HFFc6 (cell line): ENCODE measurements around the gene TFRC. TPM values are rescaled to one million over a fixed set of nuclear protein-coding genes. Genes with fewer than 3 reads are reported as not detected.

Experiments
- DNase-seq: peaks from one replicate; pipeline ENCODE4 v3.0.0-alpha.2; 2018
- H3K27ac Mint-ChIP-seq: 2 replicates; pipeline ENCODE4 v1.8.0; 2020; ENCODE audit warnings: mild to moderate bottlenecking, mixed read lengths
- H3K27me3 Mint-ChIP-seq: 2 replicates; pipeline ENCODE4 v1.8.0; 2021; ENCODE audit warnings: mild to moderate bottlenecking, moderate library complexity, mixed read lengths; ENCODE audit not compliant: insufficient read depth
- H3K36me3 Mint-ChIP-seq: 2 replicates; pipeline ENCODE4 v1.8.0; 2021; ENCODE audit warnings: low read depth, mixed read lengths
- H3K4me1 Mint-ChIP-seq: 2 replicates; pipeline ENCODE4 v1.8.0; 2020; ENCODE audit warnings: low read depth, mixed read lengths
- H3K4me3 Mint-ChIP-seq: 2 replicates; pipeline ENCODE4 v1.8.0; 2020; ENCODE audit warnings: mild to moderate bottlenecking, moderate library complexity, mixed read lengths
- H3K9me3 Mint-ChIP-seq: 2 replicates; pipeline ENCODE4 v1.8.0; 2020; ENCODE audit warnings: mild to moderate bottlenecking, mixed read lengths
- long read RNA-seq: library from polyadenylated mRNA; unstranded; transcript quantifications from one replicate; pipeline ENCODE4 v2.0.0, GENCODE V29; 2019
- total RNA-seq, 6 experiments: library from RNA; stranded (reverse); fragmentation: NEBNext Ultra II Directional; extraction: Animal tissue kit (Norgen Biotek cat#: 25700); gene quantifications; 2 replicates in 1 of 6; 3 replicates in 5 of 6; pipeline ENCODE4 v1.2.3, GENCODE V29; 2021
- TF ChIP-seq, protein P1 (sequence below): fragments of 200-600 bp; sonication (generic); IDR thresholded peaks from 2 replicates; pipeline ENCODE4 v1.5.0; 2021; ENCODE audit warnings: antibody characterized with exemption, mild to moderate bottlenecking

The TFRC gene
- 100 to 1,000 TPM; 119 to 144 (median 132) TPM for total RNA-seq
- long read RNA-seq, full-length matches to known transcripts: 24 of 41 reads
- long read RNA-seq, partial matches to known transcripts: 15 of 41 reads
- long read RNA-seq, other reads (novel, unspliced or antisense): 2 of 41 reads

DNA sequence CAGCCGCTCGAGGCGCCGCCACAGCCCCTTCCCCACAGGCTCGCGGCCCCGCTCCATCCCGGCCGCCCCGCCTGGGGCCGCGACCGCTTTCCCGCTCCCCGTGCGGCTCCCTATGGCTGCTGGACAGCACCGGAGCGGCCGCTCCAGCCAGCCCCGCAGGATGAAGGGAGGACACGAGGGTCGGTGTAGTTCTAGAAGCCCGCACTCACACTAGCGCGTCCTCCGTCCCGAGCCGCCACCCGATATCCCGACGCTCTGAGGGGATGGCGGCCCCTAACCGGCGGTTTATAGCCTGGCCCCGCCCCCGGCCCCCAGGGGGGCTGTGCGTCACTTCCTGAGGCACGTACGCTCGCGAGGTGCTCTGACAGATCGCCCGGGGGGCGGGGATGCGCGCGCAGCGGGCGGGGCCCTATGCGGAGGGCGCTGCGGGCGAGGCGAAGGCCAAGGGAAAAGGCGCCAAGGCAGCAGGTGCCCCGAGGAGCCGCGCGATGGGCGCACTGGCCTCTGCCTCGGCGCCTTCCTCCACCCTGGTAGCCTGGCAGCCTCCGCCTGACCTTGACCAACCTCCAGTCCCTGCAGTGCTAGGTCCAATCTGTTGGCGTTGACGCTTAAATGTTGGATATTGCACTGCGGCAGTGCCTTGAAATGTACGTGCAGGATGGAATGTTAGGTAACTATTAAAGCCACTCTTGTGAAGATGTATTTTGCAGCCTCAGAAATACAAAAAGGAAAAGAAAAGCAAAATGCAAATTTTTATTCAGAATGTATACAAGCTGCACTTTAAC lies at the start of gene TFRC:
Gene TFRC, minus strand, starts transcription at position 257 of the 785 bp plus-strand sequence. CDS start 4,991 bp downstream, outside the sequence.
- peak; percentile 69 for DNase-seq
- Mint-ChIP-seq H3K27ac (peak within 1 kb of the TSS; percentile 72), H3K27me3 (peaks cover 6% of the 10 kb centered on the region), H3K4me1 (peaks cover 17% of the 10 kb centered on the region), H3K4me3 (peak within 1 kb of the TSS; percentile 96), H3K9me3 (no peaks in the 10 kb centered on the region), H3K36me3 (no peaks in the 10 kb centered on the region)
- TF ChIP-seq, protein P1, sequence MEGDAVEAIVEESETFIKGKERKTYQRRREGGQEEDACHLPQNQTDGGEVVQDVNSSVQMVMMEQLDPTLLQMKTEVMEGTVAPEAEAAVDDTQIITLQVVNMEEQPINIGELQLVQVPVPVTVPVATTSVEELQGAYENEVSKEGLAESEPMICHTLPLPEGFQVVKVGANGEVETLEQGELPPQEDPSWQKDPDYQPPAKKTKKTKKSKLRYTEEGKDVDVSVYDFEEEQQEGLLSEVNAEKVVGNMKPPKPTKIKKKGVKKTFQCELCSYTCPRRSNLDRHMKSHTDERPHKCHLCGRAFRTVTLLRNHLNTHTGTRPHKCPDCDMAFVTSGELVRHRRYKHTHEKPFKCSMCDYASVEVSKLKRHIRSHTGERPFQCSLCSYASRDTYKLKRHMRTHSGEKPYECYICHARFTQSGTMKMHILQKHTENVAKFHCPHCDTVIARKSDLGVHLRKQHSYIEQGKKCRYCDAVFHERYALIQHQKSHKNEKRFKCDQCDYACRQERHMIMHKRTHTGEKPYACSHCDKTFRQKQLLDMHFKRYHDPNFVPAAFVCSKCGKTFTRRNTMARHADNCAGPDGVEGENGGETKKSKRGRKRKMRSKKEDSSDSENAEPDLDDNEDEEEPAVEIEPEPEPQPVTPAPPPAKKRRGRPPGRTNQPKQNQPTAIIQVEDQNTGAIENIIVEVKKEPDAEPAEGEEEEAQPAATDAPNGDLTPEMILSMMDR: no peak

DNA sequence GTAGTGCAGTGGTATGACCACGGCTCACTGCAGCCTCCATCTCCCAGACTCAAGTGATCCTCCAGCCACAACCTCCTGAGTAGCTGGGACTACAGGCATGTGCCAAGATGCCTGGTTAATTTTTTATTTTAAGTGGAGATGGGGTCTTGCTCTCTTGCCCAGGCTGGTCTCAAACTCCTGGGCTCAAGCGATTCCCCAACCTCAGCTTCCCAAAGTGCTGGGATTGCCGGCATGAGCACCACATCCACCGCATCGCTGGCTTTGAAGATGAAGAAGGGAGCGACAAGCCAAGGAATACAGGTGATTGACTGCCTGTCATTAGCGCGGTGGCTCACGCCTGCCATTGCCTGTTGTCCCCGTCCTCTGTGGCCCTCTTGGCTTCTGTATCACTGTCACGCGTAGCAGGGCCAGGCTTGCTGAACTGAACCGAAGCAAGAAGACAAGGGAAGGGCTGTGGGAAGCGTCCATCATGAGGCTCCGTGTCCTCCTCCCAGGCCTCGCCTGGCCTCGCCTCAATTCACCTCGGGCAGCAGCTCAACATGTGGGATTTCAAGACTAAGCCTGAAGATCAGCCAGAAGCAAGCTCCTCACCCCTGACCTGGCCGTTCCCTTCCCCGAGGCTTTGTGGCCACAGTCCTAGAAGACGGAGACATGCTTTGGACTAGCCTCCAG lies 46.4 kb upstream of the TFRC start:
- TF ChIP-seq, protein P1: no peak
- Mint-ChIP-seq H3K4me3 (no peak overlapping the region), H3K4me1 (no peaks in the 10 kb centered on the region), H3K27ac (no peak overlapping the region), H3K9me3 (no peaks in the 10 kb centered on the region), H3K36me3 (no peaks in the 10 kb centered on the region), H3K27me3 (peaks cover 28% of the 10 kb centered on the region)
- DNase-seq: no peak

DNA sequence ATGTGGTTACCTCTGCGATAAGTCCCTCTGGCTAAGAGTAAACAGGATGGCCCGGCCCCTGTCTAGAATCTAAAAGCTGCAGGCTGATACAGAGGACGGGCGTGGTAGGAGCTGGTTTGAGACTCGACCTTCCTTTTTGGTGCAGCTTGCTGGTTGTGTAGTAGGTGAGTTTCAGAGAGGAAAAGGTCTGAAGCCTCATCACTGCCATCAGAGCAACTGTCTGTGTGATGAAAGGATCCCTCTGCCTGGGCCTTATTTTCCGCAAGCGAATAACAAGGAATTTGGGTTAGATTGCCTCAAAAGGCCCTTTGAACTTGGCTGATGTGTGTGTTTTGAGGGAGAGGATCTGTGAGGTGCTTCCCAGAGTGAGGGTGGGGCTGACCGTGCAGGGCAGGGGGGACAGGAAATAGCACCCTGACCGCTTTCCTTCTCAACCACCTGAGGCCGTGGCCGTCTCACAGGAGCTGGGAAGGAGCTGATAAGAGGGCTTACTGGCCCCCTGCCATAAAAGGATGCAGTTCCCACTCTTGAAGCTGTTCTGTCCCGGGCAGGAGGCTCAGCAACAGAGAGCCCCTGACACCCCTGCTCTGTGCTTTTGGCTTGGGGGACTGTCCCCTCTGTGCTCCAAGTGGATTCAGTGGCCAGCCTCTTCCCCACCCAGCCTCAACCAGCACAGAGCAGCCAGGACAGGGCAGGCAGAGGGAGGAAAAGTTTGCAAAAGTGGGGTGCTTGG lies 45.6 kb upstream of the TFRC start:
- H3K27ac Mint-ChIP-seq: no peak overlapping the region

DNA sequence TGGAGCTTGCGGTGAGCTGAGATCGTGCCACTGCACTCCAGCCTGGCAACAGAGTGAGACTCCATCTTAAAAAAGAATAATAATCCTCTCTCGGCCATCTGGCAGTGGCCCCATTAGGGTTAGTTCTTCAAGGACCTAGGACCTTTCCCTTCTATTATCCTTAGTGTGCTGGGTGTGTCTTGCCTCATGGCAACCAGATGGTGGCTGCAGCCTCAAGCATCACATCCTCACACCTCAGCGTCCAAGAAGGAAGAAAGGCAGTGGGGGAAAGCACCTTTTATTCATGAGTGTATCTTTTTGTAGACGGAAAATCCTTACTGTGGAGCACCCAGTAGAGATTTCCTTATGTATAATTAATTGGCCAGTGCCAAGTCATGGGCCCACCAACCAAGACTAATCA lies 42.7 kb upstream of the TFRC start:
- Mint-ChIP-seq H3K36me3 (no peaks in the 10 kb centered on the region), H3K4me1 (no peaks in the 10 kb centered on the region), H3K9me3 (no peaks in the 10 kb centered on the region), H3K27ac (no peak overlapping the region), H3K27me3 (peaks cover 23% of the 10 kb centered on the region), H3K4me3 (no peak overlapping the region)
- TF ChIP-seq, protein P1: no peak
- no peak for DNase-seq

More for the DNA sequence above, 45.6 kb upstream of the TFRC start:
- H3K36me3 Mint-ChIP-seq: no peaks in the 10 kb centered on the region
- TF ChIP-seq, protein P1: no peak
- H3K27me3 Mint-ChIP-seq: peaks cover 30% of the 10 kb centered on the region
- H3K4me3 Mint-ChIP-seq: no peak overlapping the region
- no peak for DNase-seq
- no peaks in the 10 kb centered on the region for H3K4me1 Mint-ChIP-seq
- H3K9me3 Mint-ChIP-seq: no peaks in the 10 kb centered on the region

DNA sequence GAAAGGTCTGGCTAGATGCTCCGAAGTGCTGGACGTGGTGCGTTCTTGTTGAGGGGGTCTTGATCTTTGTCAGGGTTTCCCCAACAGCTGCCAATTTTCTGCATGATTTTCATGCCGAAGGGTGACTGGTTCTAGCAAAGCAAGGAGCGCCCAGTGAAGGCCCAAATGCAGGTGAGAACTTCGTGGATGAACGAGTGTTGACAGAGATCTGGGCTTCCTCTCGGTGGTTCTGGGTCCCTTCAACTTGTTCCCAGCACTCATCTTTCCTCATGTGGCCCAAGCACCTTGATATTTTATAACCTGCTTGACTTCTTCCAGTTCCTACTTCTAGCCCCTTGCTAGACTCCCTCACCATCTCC lies 40.8 kb upstream of the TFRC start:
- Mint-ChIP-seq H3K27ac (no peak overlapping the region), H3K9me3 (no peaks in the 10 kb centered on the region), H3K4me1 (no peaks in the 10 kb centered on the region), H3K27me3 (peaks cover 19% of the 10 kb centered on the region), H3K4me3 (no peak overlapping the region), H3K36me3 (no peaks in the 10 kb centered on the region)
- no peak for DNase-seq
- TF ChIP-seq, protein P1: no peak
